GM18867 (cell line): ENCODE results near the gene AKNA.

Source experiments
- ATAC-seq: cut with Tn5 transposase; IDR thresholded peaks from one replicate; pipeline ENCODE4 v1.9.1; 2021; ENCODE audit warnings: mild to moderate bottlenecking, moderate library complexity; ENCODE audit not compliant: unreplicated experiment

AKNA gene

GRCh38 chr9:114417511-114417910, 29.7 kb upstream of the AKNA start:
- ATAC-seq, result no peak

- ATAC-seq, result no peak
Measured at GRCh38 chr9:114416906-114417305, 29.1 kb upstream of the AKNA start.

GRCh38 chr9:114416290-114416689, 28.5 kb upstream of the AKNA start:
- ATAC-seq, result no peak

- ATAC-seq, result no peak
Measured at GRCh38 chr9:114414346-114414745, 26.6 kb upstream of the AKNA start.

GRCh38 chr9:114413861-114414301, 26.1 kb upstream of the AKNA start:
- ATAC-seq, result no peak

DNA sequence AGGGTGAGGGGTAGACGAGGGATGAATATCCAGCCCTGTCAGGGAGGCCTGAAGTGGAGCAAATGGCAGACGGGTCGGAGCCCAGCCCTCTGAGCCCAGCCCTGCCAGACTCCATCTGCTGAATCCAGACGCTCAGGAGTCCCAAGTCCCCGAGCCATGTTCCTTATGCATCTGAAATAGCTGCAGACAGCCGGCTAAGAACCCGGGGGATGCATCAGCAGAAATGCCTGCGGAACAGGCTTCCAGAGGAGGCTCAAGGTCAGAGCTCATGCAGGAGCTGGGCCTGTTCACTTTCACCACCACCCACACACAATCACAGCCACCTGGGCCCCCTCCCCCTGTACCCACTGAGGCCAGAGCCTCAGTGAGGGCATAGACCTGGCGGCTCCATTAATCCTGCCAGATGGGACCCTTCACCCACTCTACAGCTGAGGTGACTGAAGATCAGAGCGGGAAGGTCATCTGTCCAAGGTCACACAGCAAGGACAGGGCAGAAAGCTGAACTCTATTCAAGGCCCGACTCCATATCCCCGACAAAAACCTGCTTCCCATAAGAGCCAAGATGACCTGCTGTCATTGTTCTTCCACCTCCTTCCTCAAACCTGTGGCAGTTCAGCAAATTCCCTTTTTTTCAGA, 24.4 kb upstream of the AKNA start:
- no peak for ATAC-seq

- ATAC-seq, result no peak
Measured at GRCh38 chr9:114411452-114411851, 23.7 kb upstream of the AKNA start.

DNA sequence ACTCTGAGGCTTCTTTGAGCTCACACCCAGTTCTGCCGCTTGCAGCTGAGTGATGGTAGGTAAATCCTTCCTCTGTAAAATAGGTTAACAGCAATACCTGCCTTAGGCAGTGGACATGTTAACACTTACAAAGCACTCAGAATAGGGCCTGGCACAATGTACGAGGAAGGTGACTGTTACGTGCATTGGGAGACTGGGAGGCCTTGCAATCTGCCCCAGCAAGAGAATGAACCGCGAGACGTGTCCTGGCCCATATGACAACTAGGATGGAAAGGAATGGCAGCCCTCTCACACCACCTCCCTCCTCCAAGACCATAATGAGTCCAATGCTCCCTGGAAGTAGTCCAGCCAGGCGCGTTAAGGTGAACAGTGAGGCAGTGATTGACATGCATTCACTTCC, 23.1 kb upstream of the AKNA start:
- no peak for ATAC-seq

GRCh38 chr9:114409842-114410241, 22.1 kb upstream of the AKNA start:
- ATAC-seq, result no peak

DNA sequence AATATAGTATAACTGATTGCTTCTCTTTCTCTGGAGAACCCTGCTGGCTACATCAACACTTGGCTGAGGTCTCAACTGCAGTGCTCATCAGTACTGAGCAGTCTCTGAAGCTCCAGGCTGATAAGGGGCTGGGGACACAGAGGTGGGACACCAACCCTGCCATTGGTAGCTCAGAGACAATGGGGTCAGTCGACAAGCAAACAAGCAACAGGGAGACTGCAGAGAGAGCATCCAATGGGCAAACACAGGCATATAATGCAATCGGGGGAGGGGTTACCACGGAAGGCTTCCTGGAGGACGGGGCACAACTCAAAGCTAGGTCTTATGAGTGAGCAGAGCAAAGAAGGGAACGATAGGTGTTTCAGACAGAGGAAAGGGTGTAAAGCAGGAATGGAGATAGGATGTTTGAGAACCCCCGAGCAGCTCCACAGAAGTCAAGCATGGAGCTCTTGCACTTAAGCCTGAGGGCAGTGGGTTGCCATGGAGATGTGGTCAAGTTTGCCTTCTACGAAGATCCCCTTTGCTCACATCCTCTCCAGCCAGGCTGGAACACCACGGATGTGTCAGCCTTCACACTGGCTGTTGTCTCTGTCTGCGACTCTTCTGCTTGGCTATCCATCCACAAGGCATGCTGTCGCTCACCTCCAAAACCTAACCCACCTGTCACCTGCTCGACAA, 21.5 kb upstream of the AKNA start:
- ATAC-seq, result no peak

- no peak for ATAC-seq
Measured at GRCh38 chr9:114408645-114409044, 20.9 kb upstream of the AKNA start.

DNA sequence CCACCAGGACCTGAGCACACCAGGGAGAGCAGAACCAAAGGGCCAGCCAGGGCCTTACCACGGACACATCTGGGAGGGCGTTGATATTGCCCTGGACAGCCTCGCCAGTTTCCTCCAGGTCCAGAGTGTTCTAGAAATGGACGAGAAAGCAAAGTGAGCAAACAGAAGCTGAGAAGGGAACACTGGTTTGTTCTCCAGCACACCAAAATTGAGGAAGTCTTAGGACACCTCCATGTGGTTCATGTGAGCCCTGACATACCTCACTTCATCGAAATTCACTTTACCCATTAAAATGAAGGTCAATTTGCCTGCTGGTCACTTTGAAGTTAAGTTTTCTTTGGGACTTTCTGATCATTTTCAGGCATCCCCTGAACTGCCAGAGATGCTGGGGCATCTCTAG, 20.1 kb upstream of the AKNA start:
- no peak for ATAC-seq

- no peak for ATAC-seq
Measured at GRCh38 chr9:114406441-114406840, 18.7 kb upstream of the AKNA start.

- ATAC-seq, result peak; percentile 85
Measured at GRCh38 chr9:114405294-114406034, 17.7 kb upstream of the AKNA start.

- no peak for ATAC-seq
Measured at GRCh38 chr9:114404531-114404930, 16.7 kb upstream of the AKNA start.

DNA sequence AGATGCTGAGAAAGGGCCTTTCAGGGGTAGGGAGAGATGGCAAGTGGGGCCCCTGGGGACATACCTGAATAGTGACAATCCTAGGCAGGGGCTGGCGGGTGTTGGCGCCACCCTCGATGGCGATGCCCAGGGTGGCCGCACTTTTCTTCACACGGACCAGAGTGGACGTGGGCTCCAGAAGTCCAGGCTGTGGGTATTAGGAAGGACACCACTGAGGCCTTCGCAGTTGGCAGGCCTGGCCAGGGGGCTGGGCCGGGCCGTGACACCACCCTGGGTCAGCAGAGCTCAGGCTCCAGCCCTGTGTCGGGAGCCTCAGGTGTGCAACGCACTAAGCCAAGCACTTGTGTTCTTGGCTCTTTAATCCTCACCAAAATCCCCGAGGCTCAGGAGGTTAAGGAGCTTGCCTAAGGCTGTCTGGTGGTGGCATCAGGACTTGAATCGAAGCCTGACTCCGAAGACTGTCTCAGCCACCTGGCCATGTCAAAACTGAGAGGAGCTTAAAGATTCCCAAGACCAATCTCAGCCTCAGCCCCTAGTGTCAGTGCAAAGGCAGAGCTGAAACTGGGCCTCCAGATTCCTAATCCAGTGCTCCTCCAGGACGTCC, 15.5 kb upstream of the AKNA start:
- ATAC-seq, result no peak

DNA sequence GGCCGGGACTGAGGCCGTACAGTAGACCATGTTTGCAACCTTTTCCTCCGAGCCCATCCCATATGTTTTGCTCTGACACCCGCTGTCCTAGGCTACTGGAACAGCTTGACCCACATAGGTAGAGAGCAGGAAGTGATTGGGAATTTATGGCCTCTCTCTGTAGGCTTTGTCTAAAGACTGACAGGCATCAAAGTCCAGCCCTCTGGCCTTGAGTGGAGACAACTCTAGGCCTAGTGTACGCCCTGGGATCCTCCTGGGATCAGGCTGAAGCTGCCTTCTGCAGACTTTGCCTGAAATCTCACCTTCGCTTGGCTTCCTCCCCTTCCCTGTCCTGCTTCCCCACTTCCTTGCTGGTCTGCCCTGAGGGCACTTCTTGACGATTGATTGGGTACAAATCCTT, 13.6 kb upstream of the AKNA start:
- ATAC-seq, result no peak

GRCh38 chr9:114400772-114401171, 13.0 kb upstream of the AKNA start:
- no peak for ATAC-seq

GRCh38 chr9:114400219-114400618, 12.4 kb upstream of the AKNA start:
- ATAC-seq, result no peak

DNA sequence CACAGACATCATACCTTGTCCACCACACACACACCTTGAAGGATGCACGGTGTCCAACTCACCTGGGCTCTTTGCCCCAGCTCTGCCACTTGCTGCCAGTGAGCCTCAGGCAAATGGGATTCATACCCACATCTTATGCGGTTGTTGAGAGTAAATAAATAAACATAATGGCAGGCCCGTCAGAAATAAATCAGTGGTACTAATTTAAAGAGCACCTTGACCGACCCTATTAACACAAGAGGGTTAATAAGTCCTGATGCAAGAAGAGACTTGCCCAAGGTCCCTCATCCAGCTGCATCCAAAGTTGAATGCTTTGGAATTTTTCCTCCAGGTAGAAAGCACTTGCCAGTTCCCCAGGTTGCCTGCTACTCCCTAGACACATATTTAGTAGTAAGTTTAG, 11.6 kb upstream of the AKNA start:
- no peak for ATAC-seq

GRCh38 chr9:114397848-114398605, 10.2 kb upstream of the AKNA start:
- ATAC-seq, result peak; percentile 78
